ENCODE data around the gene RNF123. TPM values are rescaled to one million over a fixed set of nuclear protein-coding genes. Genes with fewer than 3 reads are reported as not detected.

The RNF123 gene
- total RNA-seq, 1 experiment from 2014 or later = 40.6 TPM

GRCh38 chr3:49674497-49674983, 14.8 kb upstream of the RNF123 start:
- Histone ChIP-seq H2BK5ac (ENCODE audit: insufficient read length, low read length) (no peak overlapping the region), H3K14ac (ENCODE audit: insufficient read depth, low read length) (0 out of 2 replicates have a peak overlapping the region, but pooled peaks have one; percentile 34), H2BK120ac (ENCODE audit: low read depth, low read length, poor library complexity, severe bottlenecking) (no peak overlapping the region), H2BK12ac (ENCODE audit: insufficient read length, low read depth, low read length) (no peak overlapping the region), H3K4me1 (ENCODE audit: insufficient read depth, low read length) (no peaks in the 10 kb centered on the region; the same call in 1 of the 2 replicates), H3K4me2 (ENCODE audit: insufficient read depth, insufficient read length, low read length) (peak overlapping the region; percentile 93), H3T11ph (ENCODE audit: low read length) (no peak overlapping the region), H3K9me3 (ENCODE audit: control insufficient read depth, low read depth, low read length) (no peaks in the 10 kb centered on the region), H4K91ac (ENCODE audit: insufficient read length, low read depth, low read length) (no peak overlapping the region), H3K79me2 (ENCODE audit: insufficient read depth, low read length) (no peaks in the 10 kb centered on the region; the same call in 1 of the 2 replicates), H3K4ac (ENCODE audit: low read depth, low read length) (no peak overlapping the region), H2AFZ (ENCODE audit: low read length) (no peak overlapping the region), H3K56ac (ENCODE audit: insufficient read length, low read depth, low read length) (no peak overlapping the region), H3K27me3 (ENCODE audit: insufficient read depth, low read length) (no peaks in the 10 kb centered on the region), H3K18ac (ENCODE audit: insufficient read length, low read depth, low read length) (no peak overlapping the region), H2AK5ac (ENCODE audit: insufficient read length, low read length) (no peak overlapping the region), H4K20me1 (ENCODE audit: control insufficient read depth, insufficient read depth, insufficient read length) (no peaks in the 10 kb centered on the region), H3K23me2 (ENCODE audit: insufficient read length, low read depth, low read length, poor library complexity, severe bottlenecking) (peaks cover 8% of the 10 kb centered on the region), H3K23ac (ENCODE audit: insufficient read length, low read depth, low read length) (no peak overlapping the region), H4K5ac (ENCODE audit: insufficient read length, low read depth, low read length) (no peak overlapping the region), H2BK20ac (ENCODE audit: low read depth, low read length, poor library complexity, severe bottlenecking) (no peak overlapping the region), H2BK15ac (ENCODE audit: low read depth, low read length) (no peak overlapping the region), H4K8ac (replicated peaks; ENCODE audit: insufficient read length, low read depth, low read length) (no peak overlapping the region), H3K9ac (ENCODE audit: extremely low read depth, insufficient read length, low read length) (peak overlapping the region; percentile 52), H3K79me1 (ENCODE audit: insufficient read depth, low read depth, low read length, poor library complexity, severe bottlenecking) (peaks cover 4% of the 10 kb centered on the region), H3K27ac (ENCODE audit: insufficient read length, low read depth, low read length) (no peak overlapping the region)
- no peaks in the 10 kb centered on the region for H3K9me3 Mint-ChIP-seq
- TF ChIP-seq CTCF (conservative IDR thresholded peaks at IDR 0.05) = 0 out of 3 replicates have a peak, but pooled peaks have one; percentile 13
- H3K27ac Mint-ChIP-seq = peak overlapping the region in 1 of 3 experiments; percentile 55; a peak in 1 of 7 replicates
- DNase-seq = no peak
- peaks cover 23 to 36% (median 34%) of the 10 kb centered on the region in 3 experiments; a peak in 6 of 7 replicates for H3K36me3 Mint-ChIP-seq (ENCODE audit: insufficient read depth in 1 of 3, low read depth in 3 of 3)
- peak overlapping the region; percentile 94 to 95 for H3K4me3 Mint-ChIP-seq
- WGBS (ENCODE audit: extremely low coverage, insufficient read length, low lambda C conversion rate) = no CpG with 5 or more reads among the region's 34 CpGs
- no peaks in the 10 kb centered on the region; the same call in 1 of the 2 replicates for H3K27me3 Mint-ChIP-seq (ENCODE audit: low read depth)
- H3K4me1 Mint-ChIP-seq = peaks cover 12 to 17% of the 10 kb centered on the region in 2 experiments

Measured in H9 (cell line).